EH (cell line): Measurements from ENCODE around the gene CELA1.

ENCODE experiments used
- DNase-seq: peaks from one replicate; pipeline ENCODE4 v3.0.0-alpha.2; 2015; ENCODE audit warnings: low read depth

The CELA1 gene

GRCh38 chr12:51374856-51375255 is 28.4 kb upstream of the CELA1 start:
- DNase-seq, result no peak

GRCh38 chr12:51374361-51374760 is 27.9 kb upstream of the CELA1 start:
- no peak for DNase-seq

- no peak for DNase-seq
Measured at GRCh38 chr12:51373187-51373586, 26.7 kb upstream of the CELA1 start.

- no peak for DNase-seq
Measured at GRCh38 chr12:51372021-51372420, 25.5 kb upstream of the CELA1 start.

- DNase-seq, result peak; percentile 99
Measured at GRCh38 chr12:51371295-51371953, 24.9 kb upstream of the CELA1 start.

GRCh38 chr12:51370667-51371066 is 24.2 kb upstream of the CELA1 start:
- no peak for DNase-seq

- DNase-seq, result no peak
Measured at GRCh38 chr12:51369581-51369980, 23.1 kb upstream of the CELA1 start.

GRCh38 chr12:51368640-51369517 is 22.4 kb upstream of the CELA1 start:
- peak; percentile 51 for DNase-seq

GRCh38 chr12:51365276-51365675 is 18.8 kb upstream of the CELA1 start:
- no peak for DNase-seq

GRCh38 chr12:51364001-51364400 is 17.5 kb upstream of the CELA1 start:
- no peak for DNase-seq

- DNase-seq, result no peak
Measured at GRCh38 chr12:51362747-51363342, 16.4 kb upstream of the CELA1 start.

- no peak for DNase-seq
Measured at GRCh38 chr12:51362307-51362706, 15.8 kb upstream of the CELA1 start.

- DNase-seq, result no peak
Measured at GRCh38 chr12:51361161-51362016, 14.9 kb upstream of the CELA1 start.

- DNase-seq, result no peak
Measured at GRCh38 chr12:51360315-51360714, 13.8 kb upstream of the CELA1 start.

GRCh38 chr12:51359851-51360250 is 13.4 kb upstream of the CELA1 start:
- no peak for DNase-seq

- no peak for DNase-seq
Measured at GRCh38 chr12:51358496-51358895, 12.0 kb upstream of the CELA1 start.

- DNase-seq, result no peak
Measured at GRCh38 chr12:51357374-51358047, 11.0 kb upstream of the CELA1 start.

GRCh38 chr12:51351913-51352532 is 5.5 kb upstream of the CELA1 start:
- peak; percentile 68 for DNase-seq

GRCh38 chr12:51349026-51349425 is 2.5 kb upstream of the CELA1 start:
- DNase-seq, result peak; percentile 86

- no peak for DNase-seq
Measured at GRCh38 chr12:51348116-51348515, 1.6 kb upstream of the CELA1 start.

GRCh38 chr12:51345681-51346080 is 798 bp downstream of the CELA1 start:
- DNase-seq, result peak; percentile 47
